ENCODE data around the gene WFS1. TPM values are rescaled to one million over a fixed set of nuclear protein-coding genes. Genes with fewer than 3 reads are reported as not detected.

The WFS1 gene
- total RNA-seq, 2 donors from 2014 or later, result 12.1 to 12.7 TPM

- no peak for DNase-seq
- no peaks in the 10 kb centered on the region for H3K27me3 ChIP-seq
- no peak for TF ChIP-seq CTCF (IDR thresholded peaks at IDR 0.05)
- no peaks in the 10 kb centered on the region for H3K9me3 ChIP-seq
- H3K4me1 ChIP-seq, result peaks cover 6% of the 10 kb centered on the region
- peak overlapping the region; percentile 16 to 73 for H3K9ac ChIP-seq (ENCODE audit: low read depth in 2 of 2, low read length in 2 of 2)
- no peak overlapping the region for H3K27ac ChIP-seq
- no peak overlapping the region for H3K4me3 ChIP-seq
- intact Hi-C loops (cut with DNase I), result no loop called here
- no peaks in the 10 kb centered on the region for H3K36me3 ChIP-seq
These were observed 1.6 kb downstream of the WFS1 start for GRCh38 chr4:6271206-6271605.

GRCh38 chr4:6271701-6272465, 2.2 kb downstream of the WFS1 start:
- DNase-seq, result no peak
- Histone ChIP-seq H3K9me3 (no peaks in the 10 kb centered on the region), H3K4me3 (no peak overlapping the region), H3K27ac (peak overlapping the region; percentile 33), H3K27me3 (no peaks in the 10 kb centered on the region), H3K36me3 (no peaks in the 10 kb centered on the region), H3K9ac (ENCODE audit: low read depth in 2 of 2, low read length in 2 of 2) (peak overlapping the region; percentile 48 to 73), H3K4me1 (peaks cover 6% of the 10 kb centered on the region)
- intact Hi-C loops (cut with DNase I), result no loop called here
- no peak for TF ChIP-seq CTCF (IDR thresholded peaks at IDR 0.05)

GRCh38 chr4:6272863-6273660, 3.4 kb downstream of the WFS1 start:
- H3K4me3 ChIP-seq, result no peak overlapping the region
- H3K9ac ChIP-seq (ENCODE audit: low read depth in 2 of 2, low read length in 2 of 2), result peak overlapping the region in 1 of 2 donors; percentile 39
- peak overlapping the region; percentile 33 for H3K27ac ChIP-seq
- no peak for TF ChIP-seq CTCF (IDR thresholded peaks at IDR 0.05)
- H3K4me1 ChIP-seq, result peaks cover 6% of the 10 kb centered on the region
- intact Hi-C loops (cut with DNase I), result no loop called here
- DNase-seq, result no peak
- H3K27me3 ChIP-seq, result no peaks in the 10 kb centered on the region
- no peaks in the 10 kb centered on the region for H3K36me3 ChIP-seq
- no peaks in the 10 kb centered on the region for H3K9me3 ChIP-seq

GRCh38 chr4:6273661-6273990, 4.0 kb downstream of the WFS1 start:
- TF ChIP-seq CTCF (IDR thresholded peaks at IDR 0.05), result no peak
- Histone ChIP-seq H3K27ac (peak overlapping the region; percentile 33), H3K4me1 (peaks cover 6% of the 10 kb centered on the region), H3K27me3 (no peaks in the 10 kb centered on the region), H3K9ac (ENCODE audit: low read depth in 2 of 2, low read length in 2 of 2) (no peak overlapping the region), H3K36me3 (no peaks in the 10 kb centered on the region), H3K9me3 (no peaks in the 10 kb centered on the region), H3K4me3 (no peak overlapping the region)
- intact Hi-C loops (cut with DNase I), result no loop called here
- DNase-seq, result no peak

- Histone ChIP-seq H3K36me3 (no peaks in the 10 kb centered on the region), H3K27ac (no peak overlapping the region), H3K4me1 (peaks cover 6% of the 10 kb centered on the region), H3K9ac (ENCODE audit: low read depth in 2 of 2, low read length in 2 of 2) (no peak overlapping the region), H3K27me3 (no peaks in the 10 kb centered on the region), H3K9me3 (no peaks in the 10 kb centered on the region), H3K4me3 (no peak overlapping the region)
- no peak for DNase-seq
- intact Hi-C loops (cut with DNase I), result no loop called here
- TF ChIP-seq CTCF (IDR thresholded peaks at IDR 0.05), result no peak
These were observed 5.7 kb downstream of the WFS1 start for GRCh38 chr4:6275351-6275750.
